Suprapubic skin (tissue), 4 donors: Measurements from ENCODE around the gene PLEKHO1. TPM values are rescaled to one million over a fixed set of nuclear protein-coding genes. Genes with fewer than 3 reads are reported as not detected.

Experiments
- DNase-seq, 2 donors: peaks; one replicate each; pipeline ENCODE4 v3.0.0-alpha.2; 2019; ENCODE audit warnings: low spot score in 2 of 2
- H3K27ac ChIP-seq: fragments of 200-600 bp; sonication (generic); one replicate; pipeline ENCODE4 v1.5.1; 2019
- H3K27me3 ChIP-seq: fragments of 200-600 bp; sonication (generic); one replicate; pipeline ENCODE4 v1.5.1; 2019
- H3K36me3 ChIP-seq: fragments of 200-600 bp; sonication (generic); one replicate; pipeline ENCODE4 v1.5.1; 2019
- H3K4me1 ChIP-seq: fragments of 200-600 bp; sonication (generic); one replicate; pipeline ENCODE4 v1.5.1; 2019
- H3K4me3 ChIP-seq: fragments of 200-600 bp; sonication (generic); one replicate; pipeline ENCODE4 v1.5.1; 2019; ENCODE audit warnings: mild to moderate bottlenecking
- H3K9me3 ChIP-seq: fragments of 200-600 bp; sonication (generic); one replicate; pipeline ENCODE4 v1.5.1; 2019
- EP300 ChIP-seq: sonication (generic); formaldehyde crosslinking; IDR thresholded peaks from one replicate; pipeline ENCODE4 v1.6.1; 2017; ENCODE audit warnings: antibody characterized with exemption
- POLR2A ChIP-seq, 2 donors: fragments of 450-650 bp; IDR thresholded peaks; one replicate each; pipeline ENCODE4 v1.6.1; 2017; ENCODE audit warnings: antibody characterized with exemption in 2 of 2, mild to moderate bottlenecking in 2 of 2, moderate library complexity in 2 of 2
- POLR2AphosphoS5 ChIP-seq, 3 donors: sonication (generic); formaldehyde crosslinking; IDR thresholded peaks; one replicate each; pipeline ENCODE4 v1.6.1; 2017; ENCODE audit warnings: antibody characterized with exemption in 3 of 3
- WGBS: methylation state at CpG from one replicate; pipeline ENCODE4 v1.1.5; 2018; 5-methylcytosine and 5-hydroxymethylcytosine counted together
- total RNA-seq, 4 donors: library from RNA; depleted of rRNA; stranded (reverse); fragments of >200 nt; gene quantifications; one replicate each; pipeline ENCODE4 v1.1.0, GENCODE V29; 2016
- TF ChIP-seq, protein P1 (sequence below), 2 donors: fragments of 200-600 bp in 1 of 2; fragments of 450-650 bp in 1 of 2; sonication (generic) in 1 of 2; IDR thresholded peaks; one replicate each; pipeline ENCODE4 v1.5.1; 2016 to 2019; ENCODE audit warnings: antibody characterized with exemption in 2 of 2, mild to moderate bottlenecking in 1 of 2, moderate library complexity in 1 of 2

Gene PLEKHO1
- total RNA-seq, 4 donors from 2014 or later, result 4.8 to 19.2 (median 10.7) TPM

DNA sequence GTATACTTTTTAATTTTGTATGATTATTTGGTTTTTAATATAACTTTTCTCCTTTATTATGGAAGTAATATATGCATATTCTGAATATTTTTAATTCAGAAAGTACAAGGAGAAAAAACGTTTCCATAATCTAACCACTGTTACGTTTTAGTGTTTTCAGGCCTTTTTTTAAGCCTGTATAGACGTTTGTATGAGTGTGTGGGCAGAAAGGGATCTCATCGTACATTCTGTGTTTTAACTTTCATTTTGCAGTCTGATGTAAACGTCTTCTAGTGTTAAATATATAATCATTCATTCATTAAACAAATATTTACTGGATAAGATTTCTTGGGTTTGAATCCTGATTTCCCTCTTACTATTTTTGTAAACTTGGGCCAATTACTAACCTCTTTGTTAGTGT lies 38.0 kb upstream of the PLEKHO1 start:
- DNase-seq, result no peak
- TF ChIP-seq, protein P1, sequence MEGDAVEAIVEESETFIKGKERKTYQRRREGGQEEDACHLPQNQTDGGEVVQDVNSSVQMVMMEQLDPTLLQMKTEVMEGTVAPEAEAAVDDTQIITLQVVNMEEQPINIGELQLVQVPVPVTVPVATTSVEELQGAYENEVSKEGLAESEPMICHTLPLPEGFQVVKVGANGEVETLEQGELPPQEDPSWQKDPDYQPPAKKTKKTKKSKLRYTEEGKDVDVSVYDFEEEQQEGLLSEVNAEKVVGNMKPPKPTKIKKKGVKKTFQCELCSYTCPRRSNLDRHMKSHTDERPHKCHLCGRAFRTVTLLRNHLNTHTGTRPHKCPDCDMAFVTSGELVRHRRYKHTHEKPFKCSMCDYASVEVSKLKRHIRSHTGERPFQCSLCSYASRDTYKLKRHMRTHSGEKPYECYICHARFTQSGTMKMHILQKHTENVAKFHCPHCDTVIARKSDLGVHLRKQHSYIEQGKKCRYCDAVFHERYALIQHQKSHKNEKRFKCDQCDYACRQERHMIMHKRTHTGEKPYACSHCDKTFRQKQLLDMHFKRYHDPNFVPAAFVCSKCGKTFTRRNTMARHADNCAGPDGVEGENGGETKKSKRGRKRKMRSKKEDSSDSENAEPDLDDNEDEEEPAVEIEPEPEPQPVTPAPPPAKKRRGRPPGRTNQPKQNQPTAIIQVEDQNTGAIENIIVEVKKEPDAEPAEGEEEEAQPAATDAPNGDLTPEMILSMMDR (IDR thresholded peaks at IDR 0.05), result no peak
- TF ChIP-seq POLR2A (IDR thresholded peaks at IDR 0.05) (no peak), EP300 (no peak), POLR2AphosphoS5 (IDR thresholded peaks at IDR 0.05) (no peak)
- WGBS, result 75% methylated on average over 5 of the region's 5 CpGs
- no peak overlapping the region for H3K4me3 ChIP-seq
- H3K27me3 ChIP-seq, result no peaks in the 10 kb centered on the region
- H3K9me3 ChIP-seq, result no peaks in the 10 kb centered on the region
- H3K4me1 ChIP-seq, result no peaks in the 10 kb centered on the region
- H3K36me3 ChIP-seq, result peaks cover 23% of the 10 kb centered on the region
- H3K27ac ChIP-seq, result no peak overlapping the region

DNA sequence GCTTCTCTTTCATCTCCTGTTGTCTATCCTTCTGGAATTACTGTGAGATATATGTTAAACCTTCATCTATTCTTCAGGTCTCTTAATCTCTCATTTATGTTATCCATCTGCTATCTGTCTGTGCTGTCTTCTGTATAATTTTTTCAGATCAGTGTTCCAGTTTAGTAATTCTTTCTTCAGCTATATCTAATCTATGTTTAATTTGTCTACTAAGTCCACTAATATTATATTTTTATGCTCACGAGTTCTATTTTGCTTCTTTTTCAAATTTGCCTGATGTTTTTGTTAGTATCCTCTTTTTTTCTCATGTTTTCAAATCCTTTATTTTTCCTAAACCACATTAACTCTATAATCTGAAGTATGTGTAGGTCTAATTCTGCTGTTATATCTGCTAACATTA lies 34.6 kb upstream of the PLEKHO1 start:
- H3K27ac ChIP-seq, result no peak overlapping the region
- H3K36me3 ChIP-seq, result peaks cover 26% of the 10 kb centered on the region
- no peaks in the 10 kb centered on the region for H3K4me1 ChIP-seq
- H3K27me3 ChIP-seq, result no peaks in the 10 kb centered on the region
- no peak for TF ChIP-seq POLR2A (IDR thresholded peaks at IDR 0.05)
- no peak for TF ChIP-seq EP300
- no peak for DNase-seq
- no peak overlapping the region for H3K4me3 ChIP-seq
- no peaks in the 10 kb centered on the region for H3K9me3 ChIP-seq
- 94% methylated on average over 1 of the region's 1 CpG for WGBS

DNA sequence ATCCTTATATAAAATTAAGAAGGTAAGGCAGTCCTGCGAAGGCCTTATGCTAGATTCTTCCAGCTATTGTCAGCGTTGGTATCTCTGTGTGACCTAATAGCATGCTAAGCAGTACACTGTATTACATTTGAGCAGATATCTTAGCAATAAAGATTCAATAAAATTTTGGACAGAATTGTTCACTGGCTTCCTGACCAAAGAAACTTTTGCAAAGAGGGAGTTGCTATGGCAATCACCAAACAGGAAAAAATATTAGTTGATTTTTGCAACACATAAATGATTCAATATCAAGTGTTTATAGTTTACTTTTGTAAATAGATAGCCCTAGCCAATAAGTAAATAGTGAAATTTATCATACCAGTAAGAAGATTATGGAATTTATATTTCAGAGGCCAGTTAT lies 31.0 kb upstream of the PLEKHO1 start:
- Histone ChIP-seq H3K36me3 (peaks cover 7% of the 10 kb centered on the region), H3K27ac (no peak overlapping the region), H3K4me1 (no peaks in the 10 kb centered on the region), H3K4me3 (no peak overlapping the region), H3K9me3 (no peaks in the 10 kb centered on the region), H3K27me3 (no peaks in the 10 kb centered on the region)
- 79% methylated on average over 2 of the region's 2 CpGs for whole genome bisulfite sequencing
- DNase-seq, result no peak
- TF ChIP-seq, protein P1 (IDR thresholded peaks at IDR 0.05), result no peak
- no peak for TF ChIP-seq POLR2A (IDR thresholded peaks at IDR 0.05)
- no peak for TF ChIP-seq EP300
- no peak for TF ChIP-seq POLR2AphosphoS5 (IDR thresholded peaks at IDR 0.05)

DNA sequence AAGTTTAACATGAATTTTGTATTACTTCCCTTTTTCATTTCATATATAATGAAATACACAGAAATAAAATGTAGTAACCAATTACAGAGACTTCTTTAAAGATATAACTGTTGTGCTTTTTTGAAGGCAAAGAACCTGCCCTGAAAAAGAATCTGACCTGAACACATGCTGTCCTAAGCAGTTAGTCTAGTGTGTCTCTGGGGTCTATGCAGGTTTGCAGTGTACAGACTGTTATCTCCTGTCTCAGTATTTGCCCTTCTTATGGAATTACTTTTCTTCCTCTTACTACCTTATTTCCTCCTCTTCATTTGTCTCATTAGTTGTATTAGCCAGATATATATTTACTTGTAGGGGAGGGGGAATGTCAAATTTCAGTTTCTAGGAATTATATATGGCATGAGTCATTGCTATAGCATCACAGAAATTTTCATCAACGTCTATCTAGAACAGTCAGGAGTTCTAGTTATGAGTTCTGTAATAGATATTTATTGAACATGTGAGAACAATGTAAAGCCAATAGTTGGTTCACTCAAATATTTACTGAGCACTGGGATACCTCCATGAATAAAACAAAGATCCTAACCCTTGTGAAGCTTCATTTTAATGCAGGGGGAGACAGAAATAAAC lies 28.4 kb upstream of the PLEKHO1 start:
- Histone ChIP-seq H3K4me3 (no peak overlapping the region), H3K36me3 (peaks cover 3% of the 10 kb centered on the region), H3K27ac (no peak overlapping the region), H3K4me1 (no peaks in the 10 kb centered on the region), H3K9me3 (no peaks in the 10 kb centered on the region), H3K27me3 (no peaks in the 10 kb centered on the region)
- 48% methylated on average over 1 of the region's 1 CpG for WGBS
- DNase-seq, result no peak
- no peak for TF ChIP-seq POLR2A (IDR thresholded peaks at IDR 0.05)
- no peak for TF ChIP-seq POLR2AphosphoS5 (IDR thresholded peaks at IDR 0.05)
- TF ChIP-seq EP300, result no peak
- TF ChIP-seq, protein P1 (IDR thresholded peaks at IDR 0.05), result no peak

DNA sequence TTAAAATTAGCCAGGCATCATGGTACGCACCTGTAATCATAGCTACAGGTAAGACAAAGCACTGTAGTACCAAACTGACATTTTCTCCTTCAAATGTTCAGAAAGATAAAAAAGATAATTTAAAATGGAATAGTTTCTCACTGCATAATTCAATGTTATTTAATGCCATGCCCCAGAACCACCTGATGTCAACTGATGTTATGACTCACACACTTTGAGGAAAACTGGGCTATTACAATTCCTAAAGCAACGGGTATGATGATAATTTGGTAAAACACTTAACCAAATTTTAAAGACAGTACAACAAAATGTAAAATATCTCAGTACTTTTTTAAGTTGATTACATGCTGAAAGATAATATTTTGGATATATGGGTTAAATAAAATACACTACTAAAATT lies 22.9 kb upstream of the PLEKHO1 start:
- DNase-seq, result no peak
- no peaks in the 10 kb centered on the region for H3K4me1 ChIP-seq
- 92% methylated on average over 2 of the region's 2 CpGs for WGBS

More for the DNA sequence above, 22.9 kb upstream of the PLEKHO1 start:
- Histone ChIP-seq H3K9me3 (no peaks in the 10 kb centered on the region), H3K27me3 (no peaks in the 10 kb centered on the region), H3K36me3 (peaks cover 7% of the 10 kb centered on the region), H3K27ac (no peak overlapping the region), H3K4me3 (no peak overlapping the region)
- TF ChIP-seq, protein P1 (IDR thresholded peaks at IDR 0.05), result no peak
- TF ChIP-seq POLR2AphosphoS5 (IDR thresholded peaks at IDR 0.05), result no peak
- no peak for TF ChIP-seq POLR2A (IDR thresholded peaks at IDR 0.05)
- no peak for TF ChIP-seq EP300
